ENCODE data around the gene SOD3.

GRCh38 chr4:24840826-24841543, 45.6 kb downstream of the SOD3 start:
- TF ChIP-seq CTCF (IDR thresholded peaks at IDR 0.05; ENCODE audit: low read length), result no peak
- TF ChIP-seq EZH2 (IDR thresholded peaks at IDR 0.05; ENCODE audit: borderline replicate concordance, low read length), result no peak

Data from OCI-LY1 (cell line).